IPS DF 6.9 (cell line): ENCODE measurements around the gene TEX53.

Experiments used
- DNase-seq: peaks from one replicate; pipeline ENCODE4 v3.0.0-alpha.2; 2013; ENCODE audit warnings: low read depth, low spot score
- H3K27ac ChIP-seq: one replicate; pipeline ENCODE4 v1.5.1; 2013; ENCODE audit warnings: low read length, control low read depth
- H3K27me3 ChIP-seq: 2 replicates; pipeline ENCODE4 v1.6.1; 2013; ENCODE audit warnings: mild to moderate bottlenecking, low read length; ENCODE audit not compliant: control insufficient read depth, insufficient read depth
- H3K36me3 ChIP-seq: 2 replicates; pipeline ENCODE4 v1.6.1; 2013; ENCODE audit warnings: low read length; ENCODE audit not compliant: control insufficient read depth, insufficient read depth
- H3K4me1 ChIP-seq: 2 replicates; pipeline ENCODE4 v1.6.1; 2013; ENCODE audit warnings: low read length; ENCODE audit not compliant: control insufficient read depth, insufficient read depth
- H3K4me3 ChIP-seq: 2 replicates; pipeline ENCODE4 v1.5.1; 2013; ENCODE audit warnings: mild to moderate bottlenecking, low read length
- H3K9me3 ChIP-seq: 2 replicates; pipeline ENCODE4 v1.6.1; 2013; ENCODE audit warnings: low read length, inconsistent platforms; ENCODE audit not compliant: control insufficient read depth, insufficient read depth
- WGBS: extraction: QIAGEN DNeasy Blood & Tissue Kit; methylation state at CpG from one replicate; pipeline ENCODE4 v1.1.7; 2013; ENCODE audit warnings: mixed read lengths, missing lambda C conversion rate; ENCODE audit not compliant: insufficient read length, insufficient coverage; 5-methylcytosine and 5-hydroxymethylcytosine counted together

The TEX53 gene

GRCh38 chr9:114680259-114681001 lies 22.8 kb upstream of the TEX53 start:
- H3K9me3 ChIP-seq: no peaks in the 10 kb centered on the region
- H3K36me3 ChIP-seq: no peaks in the 10 kb centered on the region
- no peak for DNase-seq
- H3K4me1 ChIP-seq: no peaks in the 10 kb centered on the region
- no CpG with 5 or more reads among the region's 8 CpGs for WGBS
- H3K4me3 ChIP-seq: no peak overlapping the region
- no peak overlapping the region for H3K27ac ChIP-seq
- H3K27me3 ChIP-seq: no peaks in the 10 kb centered on the region

- Histone ChIP-seq H3K4me1 (no peaks in the 10 kb centered on the region), H3K9me3 (no peaks in the 10 kb centered on the region), H3K27me3 (no peaks in the 10 kb centered on the region), H3K36me3 (no peaks in the 10 kb centered on the region), H3K27ac (no peak overlapping the region), H3K4me3 (no peak overlapping the region)
- DNase-seq: no peak
Measured at GRCh38 chr9:114678795-114679194, 21.2 kb upstream of the TEX53 start.

GRCh38 chr9:114678130-114678529 lies 20.5 kb upstream of the TEX53 start:
- no peaks in the 10 kb centered on the region for H3K27me3 ChIP-seq
- H3K9me3 ChIP-seq: no peaks in the 10 kb centered on the region
- H3K4me3 ChIP-seq: no peak overlapping the region
- H3K36me3 ChIP-seq: no peaks in the 10 kb centered on the region
- 100% methylated on average over 1 of the region's 3 CpGs for WGBS
- DNase-seq: no peak
- H3K4me1 ChIP-seq: no peaks in the 10 kb centered on the region
- H3K27ac ChIP-seq: no peak overlapping the region

GRCh38 chr9:114677418-114677817 lies 19.8 kb upstream of the TEX53 start:
- no peak overlapping the region for H3K27ac ChIP-seq
- no CpG with 5 or more reads among the region's 3 CpGs for WGBS
- H3K4me3 ChIP-seq: no peak overlapping the region
- H3K36me3 ChIP-seq: no peaks in the 10 kb centered on the region
- no peak for DNase-seq
- no peaks in the 10 kb centered on the region for H3K9me3 ChIP-seq
- no peaks in the 10 kb centered on the region for H3K4me1 ChIP-seq
- H3K27me3 ChIP-seq: no peaks in the 10 kb centered on the region

- no peak overlapping the region for H3K27ac ChIP-seq
- H3K36me3 ChIP-seq: no peaks in the 10 kb centered on the region
- no peak for DNase-seq
- H3K4me1 ChIP-seq: no peaks in the 10 kb centered on the region
- no peaks in the 10 kb centered on the region for H3K27me3 ChIP-seq
- H3K4me3 ChIP-seq: no peak overlapping the region
- WGBS: no CpG with 5 or more reads among the region's 4 CpGs
- no peaks in the 10 kb centered on the region for H3K9me3 ChIP-seq
Measured at GRCh38 chr9:114676901-114677300, 19.3 kb upstream of the TEX53 start.

- Histone ChIP-seq H3K4me1 (no peaks in the 10 kb centered on the region), H3K27me3 (no peaks in the 10 kb centered on the region), H3K27ac (no peak overlapping the region), H3K4me3 (no peak overlapping the region), H3K9me3 (no peaks in the 10 kb centered on the region), H3K36me3 (no peaks in the 10 kb centered on the region)
- WGBS: no CpG with 5 or more reads among the region's 3 CpGs
- no peak for DNase-seq
Measured at GRCh38 chr9:114674798-114675540, 17.4 kb upstream of the TEX53 start.

GRCh38 chr9:114674076-114674797 lies 16.6 kb upstream of the TEX53 start:
- Histone ChIP-seq H3K9me3 (no peaks in the 10 kb centered on the region), H3K27ac (no peak overlapping the region), H3K36me3 (no peaks in the 10 kb centered on the region), H3K4me1 (no peaks in the 10 kb centered on the region), H3K27me3 (no peaks in the 10 kb centered on the region), H3K4me3 (no peak overlapping the region)
- no CpG with 5 or more reads among the region's 2 CpGs for WGBS
- DNase-seq: no peak

GRCh38 chr9:114671605-114672004 lies 14.0 kb upstream of the TEX53 start:
- Histone ChIP-seq H3K4me3 (no peak overlapping the region), H3K27ac (no peak overlapping the region), H3K9me3 (no peaks in the 10 kb centered on the region), H3K27me3 (no peaks in the 10 kb centered on the region), H3K4me1 (no peaks in the 10 kb centered on the region), H3K36me3 (no peaks in the 10 kb centered on the region)
- no CpG with 5 or more reads among the region's 1 CpG for WGBS
- no peak for DNase-seq

GRCh38 chr9:114669961-114670360 lies 12.4 kb upstream of the TEX53 start:
- H3K9me3 ChIP-seq: no peaks in the 10 kb centered on the region
- no peaks in the 10 kb centered on the region for H3K36me3 ChIP-seq
- no peak overlapping the region for H3K4me3 ChIP-seq
- no peaks in the 10 kb centered on the region for H3K27me3 ChIP-seq
- H3K27ac ChIP-seq: no peak overlapping the region
- no peaks in the 10 kb centered on the region for H3K4me1 ChIP-seq
- DNase-seq: no peak

- Histone ChIP-seq H3K9me3 (no peaks in the 10 kb centered on the region), H3K4me3 (no peak overlapping the region), H3K27me3 (no peaks in the 10 kb centered on the region), H3K36me3 (no peaks in the 10 kb centered on the region), H3K27ac (no peak overlapping the region), H3K4me1 (no peaks in the 10 kb centered on the region)
- no CpG with 5 or more reads among the region's 6 CpGs for WGBS
- no peak for DNase-seq
Measured at GRCh38 chr9:114668146-114668545, 10.5 kb upstream of the TEX53 start.
